ENCODE data around the gene ARFRP1.

Gene ARFRP1

DNA sequence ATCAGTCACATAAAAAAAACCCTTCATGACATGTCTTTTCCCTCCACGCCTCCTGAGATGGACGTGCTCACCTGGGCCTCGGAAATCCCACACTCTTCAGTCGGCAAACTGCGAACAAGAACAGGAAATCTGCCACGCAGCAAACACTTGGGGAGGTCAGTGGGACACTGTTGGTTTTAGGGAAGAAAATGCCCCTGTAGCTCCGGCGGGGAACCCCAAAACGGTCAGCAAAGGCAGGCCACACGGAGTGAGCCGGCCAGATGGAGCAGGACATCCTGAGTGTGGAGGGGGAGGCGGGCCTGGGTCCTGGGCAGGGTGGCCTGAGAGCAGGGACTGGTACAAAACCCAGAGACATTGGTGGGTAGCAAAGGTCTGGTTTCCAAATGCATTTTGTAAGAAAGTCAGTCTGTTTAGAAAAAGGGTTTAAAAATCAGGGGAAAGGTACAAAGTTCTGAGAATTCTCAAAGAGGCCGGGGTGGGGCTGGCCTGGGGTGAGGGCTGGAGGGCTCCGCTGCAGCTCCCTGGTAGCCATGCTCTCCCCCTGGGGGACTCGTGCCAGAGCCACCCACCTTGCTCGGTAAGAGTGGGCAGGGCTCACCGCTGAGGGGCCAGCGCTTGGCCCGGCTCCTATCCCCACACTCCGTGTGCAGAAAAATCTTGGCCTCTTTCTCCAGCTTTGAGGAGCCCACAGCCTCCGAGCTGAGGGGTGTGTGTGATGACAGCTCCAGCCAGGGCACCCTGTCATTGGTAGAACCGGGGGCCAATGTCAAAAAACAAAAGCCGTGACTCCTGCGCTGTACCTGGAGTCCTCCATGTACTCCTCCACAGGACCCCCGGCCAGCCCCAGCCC lies 37.0 kb upstream of the ARFRP1 start:
- peaks cover 10% of the 10 kb centered on the region for H3K4me1 ChIP-seq (ENCODE audit: insufficient read depth, low read length, severe bottlenecking)

DNA sequence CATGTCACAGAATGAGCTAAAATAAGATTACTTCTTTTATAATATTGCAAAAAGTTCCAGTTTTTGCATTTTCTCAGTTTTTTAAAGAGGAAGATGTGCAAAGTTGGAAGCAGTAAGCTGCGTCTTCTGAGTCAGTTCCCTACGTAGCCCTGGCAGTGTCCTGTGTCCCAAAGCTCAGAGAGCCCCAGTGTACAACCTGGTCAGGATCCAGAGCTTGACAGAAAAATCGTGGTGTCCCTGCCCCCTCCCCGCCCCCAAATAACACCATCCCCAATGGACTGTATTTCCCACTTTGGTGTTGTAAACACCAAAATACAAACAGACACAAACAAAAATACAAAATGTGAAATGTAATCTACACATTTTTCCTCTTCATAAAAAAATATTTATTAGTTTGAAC lies 36.4 kb upstream of the ARFRP1 start:
- no peaks in the 10 kb centered on the region; the same call in 1 of the 2 replicates for H3F3A ChIP-seq (ENCODE audit: insufficient read depth, low read length)
- H3K79me2 ChIP-seq (ENCODE audit: insufficient read depth, low read length): no peaks in the 10 kb centered on the region
- H3K9ac ChIP-seq (ENCODE audit: low read length): no peak overlapping the region
- H3K4me1 ChIP-seq (ENCODE audit: insufficient read depth, low read length, severe bottlenecking): peaks cover 12% of the 10 kb centered on the region
- H3K9me3 ChIP-seq (ENCODE audit: low read length): no peaks in the 10 kb centered on the region
- peaks cover 10% of the 10 kb centered on the region; the same call in 1 of the 2 replicates for H3K36me3 ChIP-seq (ENCODE audit: insufficient read depth, low read length)
- H2AFZ ChIP-seq (ENCODE audit: low read length): no peak overlapping the region
- no peak overlapping the region for H3K27ac ChIP-seq (ENCODE audit: low read depth, low read length, poor library complexity, severe bottlenecking)
- no peak overlapping the region for H3K4me2 ChIP-seq (ENCODE audit: low read length)
- TF ChIP-seq EZH2 (IDR thresholded peaks at IDR 0.05; ENCODE audit: borderline replicate concordance, low read length): no peak
- TF ChIP-seq, protein P1, sequence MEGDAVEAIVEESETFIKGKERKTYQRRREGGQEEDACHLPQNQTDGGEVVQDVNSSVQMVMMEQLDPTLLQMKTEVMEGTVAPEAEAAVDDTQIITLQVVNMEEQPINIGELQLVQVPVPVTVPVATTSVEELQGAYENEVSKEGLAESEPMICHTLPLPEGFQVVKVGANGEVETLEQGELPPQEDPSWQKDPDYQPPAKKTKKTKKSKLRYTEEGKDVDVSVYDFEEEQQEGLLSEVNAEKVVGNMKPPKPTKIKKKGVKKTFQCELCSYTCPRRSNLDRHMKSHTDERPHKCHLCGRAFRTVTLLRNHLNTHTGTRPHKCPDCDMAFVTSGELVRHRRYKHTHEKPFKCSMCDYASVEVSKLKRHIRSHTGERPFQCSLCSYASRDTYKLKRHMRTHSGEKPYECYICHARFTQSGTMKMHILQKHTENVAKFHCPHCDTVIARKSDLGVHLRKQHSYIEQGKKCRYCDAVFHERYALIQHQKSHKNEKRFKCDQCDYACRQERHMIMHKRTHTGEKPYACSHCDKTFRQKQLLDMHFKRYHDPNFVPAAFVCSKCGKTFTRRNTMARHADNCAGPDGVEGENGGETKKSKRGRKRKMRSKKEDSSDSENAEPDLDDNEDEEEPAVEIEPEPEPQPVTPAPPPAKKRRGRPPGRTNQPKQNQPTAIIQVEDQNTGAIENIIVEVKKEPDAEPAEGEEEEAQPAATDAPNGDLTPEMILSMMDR (IDR thresholded peaks at IDR 0.05; ENCODE audit: low read length): no peak
- no peaks in the 10 kb centered on the region for H4K20me1 ChIP-seq (ENCODE audit: insufficient read depth, low read length)
- H3K9me2 ChIP-seq (ENCODE audit: low read depth, low read length): no peaks in the 10 kb centered on the region
- no peak overlapping the region for H3K4me3 ChIP-seq (ENCODE audit: low read depth, low read length, poor library complexity, severe bottlenecking)
- no peaks in the 10 kb centered on the region for H3K27me3 ChIP-seq (ENCODE audit: insufficient read depth, low read length)

More for the DNA sequence above, 37.0 kb upstream of the ARFRP1 start:
- Histone ChIP-seq H3K9me3 (ENCODE audit: low read length) (no peaks in the 10 kb centered on the region), H3K9me2 (ENCODE audit: low read depth, low read length) (no peaks in the 10 kb centered on the region), H2AFZ (ENCODE audit: low read length) (no peak overlapping the region), H3K27me3 (ENCODE audit: insufficient read depth, low read length) (no peaks in the 10 kb centered on the region), H4K20me1 (ENCODE audit: insufficient read depth, low read length) (no peaks in the 10 kb centered on the region), H3K4me2 (ENCODE audit: low read length) (no peak overlapping the region), H3K79me2 (ENCODE audit: insufficient read depth, low read length) (no peaks in the 10 kb centered on the region), H3K36me3 (ENCODE audit: insufficient read depth, low read length) (peaks cover 10% of the 10 kb centered on the region; the same call in 1 of the 2 replicates), H3K4me3 (ENCODE audit: low read depth, low read length, poor library complexity, severe bottlenecking) (no peak overlapping the region), H3F3A (ENCODE audit: insufficient read depth, low read length) (no peaks in the 10 kb centered on the region), H3K27ac (ENCODE audit: low read depth, low read length, poor library complexity, severe bottlenecking) (no peak overlapping the region), H3K9ac (ENCODE audit: low read length) (no peak overlapping the region)
- TF ChIP-seq, protein P1 (IDR thresholded peaks at IDR 0.05; ENCODE audit: low read length): no peak
- TF ChIP-seq EZH2 (IDR thresholded peaks at IDR 0.05; ENCODE audit: borderline replicate concordance, low read length): no peak

DNA sequence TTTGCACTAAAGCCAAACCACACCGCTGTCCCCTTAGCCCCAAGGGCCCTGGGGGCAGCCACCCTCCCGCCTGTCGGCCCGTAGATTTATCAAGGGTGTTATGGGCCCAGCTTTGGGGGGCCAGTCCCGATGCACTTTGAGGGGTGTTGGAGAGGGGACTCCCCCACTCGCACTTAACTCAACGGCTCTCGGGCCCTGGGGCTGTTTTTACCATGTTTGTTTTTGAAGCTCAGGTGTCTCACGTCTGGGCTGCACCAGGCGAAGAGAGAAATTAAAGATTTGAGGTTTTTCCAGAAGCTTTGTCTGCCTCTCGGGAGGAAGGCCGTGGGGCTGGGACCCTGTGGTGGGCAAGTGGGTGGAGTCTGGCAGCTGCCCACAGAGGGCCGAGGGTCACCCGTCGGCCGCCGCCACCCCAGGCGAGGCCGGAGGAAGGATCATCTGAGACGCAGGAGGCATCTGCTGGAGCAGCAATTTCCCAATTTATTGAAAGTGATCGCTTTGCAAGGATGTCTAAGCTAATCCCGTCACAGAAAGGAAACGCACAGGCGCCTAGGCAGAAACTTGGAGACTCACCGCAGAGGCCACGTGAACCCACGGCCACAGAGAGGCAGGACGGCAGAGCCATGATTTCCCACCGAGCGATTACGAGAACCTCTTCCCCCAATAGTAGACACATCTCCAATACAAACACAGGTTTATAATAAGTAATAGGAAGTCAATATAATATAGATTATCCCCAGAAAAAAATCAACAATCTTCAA lies 35.6 kb upstream of the ARFRP1 start:
- Histone ChIP-seq H4K20me1 (ENCODE audit: insufficient read depth, low read length) (no peaks in the 10 kb centered on the region), H3K4me2 (ENCODE audit: low read length) (no peak overlapping the region), H3K4me3 (ENCODE audit: low read depth, low read length, poor library complexity, severe bottlenecking) (no peak overlapping the region), H3K27ac (ENCODE audit: low read depth, low read length, poor library complexity, severe bottlenecking) (no peak overlapping the region), H3K27me3 (ENCODE audit: insufficient read depth, low read length) (no peaks in the 10 kb centered on the region; the same call in 1 of the 2 replicates), H3K9me2 (ENCODE audit: low read depth, low read length) (no peaks in the 10 kb centered on the region), H2AFZ (ENCODE audit: low read length) (no peak overlapping the region), H3F3A (ENCODE audit: insufficient read depth, low read length) (no peaks in the 10 kb centered on the region; the same call in 1 of the 2 replicates), H3K9me3 (ENCODE audit: low read length) (no peaks in the 10 kb centered on the region), H3K9ac (ENCODE audit: low read length) (no peak overlapping the region), H3K36me3 (ENCODE audit: insufficient read depth, low read length) (peaks cover 10% of the 10 kb centered on the region; the same call in 1 of the 2 replicates), H3K79me2 (ENCODE audit: insufficient read depth, low read length) (no peaks in the 10 kb centered on the region), H3K4me1 (ENCODE audit: insufficient read depth, low read length, severe bottlenecking) (peaks cover 17% of the 10 kb centered on the region)
- TF ChIP-seq, protein P1 (IDR thresholded peaks at IDR 0.05; ENCODE audit: low read length): no peak
- no peak for TF ChIP-seq EZH2 (IDR thresholded peaks at IDR 0.05; ENCODE audit: borderline replicate concordance, low read length)
